Mammary epithelial cell (primary cell): ENCODE data around the gene WDR83.
"Not testable (repeated sequence)": the region's sequence is repeated elsewhere in the genome, so short reads cannot be mapped to it uniquely, and the experiment has no call there.

Source experiments
- CTCF ChIP-seq, 2 donors: IDR thresholded peaks in 1 of 2; conservative IDR thresholded peaks in 1 of 2; 2 replicates each; pipeline ENCODE4 v1.5.1; 2011 to 2012; ENCODE audit warnings: inconsistent platforms in 2 of 2, low read length in 2 of 2, mild to moderate bottlenecking in 2 of 2, control low read depth in 1 of 2, low read depth in 1 of 2; ENCODE audit not compliant: insufficient read depth in 1 of 2; ENCODE audit errors: extremely low read depth in 1 of 2
- EZH2 ChIP-seq: IDR thresholded peaks from 2 replicates; pipeline ENCODE4 v1.6.1; 2012; ENCODE audit warnings: low read length, inconsistent platforms, borderline replicate concordance

DNA sequence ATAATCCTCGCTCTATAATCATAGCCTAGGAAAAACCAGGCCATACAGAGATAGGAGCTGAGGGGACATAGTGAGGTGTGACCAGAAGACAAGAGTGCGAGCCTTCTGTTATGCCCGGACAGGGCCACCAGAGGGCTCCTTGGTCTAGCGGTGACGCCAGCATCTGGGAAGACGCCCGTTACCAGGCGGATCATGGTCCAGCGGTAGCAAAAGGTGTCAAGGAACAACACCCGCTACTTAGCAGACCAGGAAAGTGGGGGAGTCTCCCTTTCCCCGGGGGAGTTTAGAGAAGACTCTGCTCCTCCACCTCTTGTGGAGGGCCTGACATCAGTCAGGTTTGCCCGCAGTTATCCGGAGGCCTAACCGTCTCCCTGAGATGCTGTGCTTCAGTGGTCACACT lies 45.5 kb downstream of the WDR83 start:
- not testable (repeated sequence) for TF ChIP-seq CTCF (conservative IDR thresholded peaks at IDR 0.05 in 1 of 2, IDR thresholded peaks at IDR 0.05 in 1 of 2; ENCODE audit: extremely low read depth in 1 of 2, insufficient read depth in 1 of 2, low read depth in 1 of 2, low read length in 2 of 2); EZH2
